NCI-H128 (cell line): Measurements from ENCODE around the gene KCNK3.

Experiments
- DNase-seq: peaks from one replicate; lab custom pipeline; 2025; ENCODE audit not compliant: unreplicated experiment; lab: John Stamatoyannopoulos, UW

KCNK3 gene

GRCh38 chr2:26711457-26712161 lies 19.1 kb downstream of the KCNK3 start:
- DNase-seq = no peak

- DNase-seq = peak; percentile 48
Measured at GRCh38 chr2:26712486-26713465, 20.3 kb downstream of the KCNK3 start.

- no peak for DNase-seq
Measured at GRCh38 chr2:26715528-26716270, 23.2 kb downstream of the KCNK3 start.

- no peak for DNase-seq
Measured at GRCh38 chr2:26716340-26716739, 23.8 kb downstream of the KCNK3 start.

- no peak for DNase-seq
Measured at GRCh38 chr2:26716769-26717168, 24.2 kb downstream of the KCNK3 start.

GRCh38 chr2:26717362-26717761 lies 24.8 kb downstream of the KCNK3 start:
- DNase-seq = no peak

- DNase-seq = no peak
Measured at GRCh38 chr2:26718949-26719686, 26.6 kb downstream of the KCNK3 start.

- no peak for DNase-seq
Measured at GRCh38 chr2:26720322-26721114, 28.0 kb downstream of the KCNK3 start.

GRCh38 chr2:26721115-26722032 lies 28.9 kb downstream of the KCNK3 start:
- DNase-seq = no peak

- DNase-seq = no peak
Measured at GRCh38 chr2:26722328-26722727, 29.8 kb downstream of the KCNK3 start.

GRCh38 chr2:26722911-26723310 lies 30.4 kb downstream of the KCNK3 start:
- no peak for DNase-seq

GRCh38 chr2:26723475-26723874 lies 31.0 kb downstream of the KCNK3 start:
- DNase-seq = no peak

GRCh38 chr2:26723991-26724750 lies 31.6 kb downstream of the KCNK3 start:
- no peak for DNase-seq

GRCh38 chr2:26724784-26725520 lies 32.4 kb downstream of the KCNK3 start:
- DNase-seq = no peak

- DNase-seq = no peak
Measured at GRCh38 chr2:26725521-26725820, 32.9 kb downstream of the KCNK3 start.

- DNase-seq = no peak
Measured at GRCh38 chr2:26726228-26726627, 33.7 kb downstream of the KCNK3 start.

GRCh38 chr2:26727641-26728561 lies 35.4 kb downstream of the KCNK3 start:
- no peak for DNase-seq
